ENCODE data around the gene CTNNA3. TPM values are rescaled to one million over a fixed set of nuclear protein-coding genes. Genes with fewer than 3 reads are reported as not detected.

CTNNA3 gene
- total RNA-seq, 1 donor from 2014 or later, result not detected

GRCh38 chr10:66283874-66284464 lies 1412.0 kb downstream of the CTNNA3 start:
- H3K27ac Mint-ChIP-seq, result no peak overlapping the region
- no peaks in the 10 kb centered on the region for H3K36me3 Mint-ChIP-seq (ENCODE audit: low read depth)
- H3K9me3 Mint-ChIP-seq, result no peaks in the 10 kb centered on the region
- intact Hi-C loops (cut with micrococcal nuclease), result no loop called here
- H3K4me3 Mint-ChIP-seq (ENCODE audit: low read depth), result no peak overlapping the region
- H3K27me3 Mint-ChIP-seq (ENCODE audit: low read depth), result no peaks in the 10 kb centered on the region
- H3K4me1 Mint-ChIP-seq (ENCODE audit: low read depth), result no peaks in the 10 kb centered on the region
- no peak for DNase-seq (ENCODE audit: low spot score)

DNA sequence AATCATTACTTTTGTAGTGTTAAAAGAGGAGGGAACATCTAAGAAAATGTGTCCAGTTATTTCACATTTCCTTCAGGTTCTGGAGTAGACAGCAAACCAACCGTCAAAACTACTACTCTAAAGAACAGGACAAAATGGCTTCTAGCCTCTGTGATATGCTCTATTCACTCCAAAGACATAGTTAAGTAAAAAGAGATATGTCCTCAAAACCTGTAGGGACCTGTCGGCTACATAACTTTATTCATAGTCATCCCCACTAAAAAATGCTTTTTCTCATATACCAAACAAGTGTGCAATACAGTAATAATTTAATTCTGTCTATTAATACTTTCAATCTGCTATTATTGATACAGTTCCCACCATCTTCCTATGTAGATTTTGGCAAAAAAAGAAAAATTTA lies 1412.9 kb downstream of the CTNNA3 start:
- intact Hi-C loops (cut with micrococcal nuclease), result no loop called here
- Mint-ChIP-seq H3K27ac (no peak overlapping the region), H3K9me3 (no peaks in the 10 kb centered on the region), H3K36me3 (ENCODE audit: low read depth) (no peaks in the 10 kb centered on the region), H3K27me3 (ENCODE audit: low read depth) (no peaks in the 10 kb centered on the region), H3K4me1 (ENCODE audit: low read depth) (no peaks in the 10 kb centered on the region), H3K4me3 (ENCODE audit: low read depth) (no peak overlapping the region)
- DNase-seq (ENCODE audit: low spot score), result no peak

GRCh38 chr10:66281327-66281726 lies 1414.7 kb downstream of the CTNNA3 start:
- H3K27ac Mint-ChIP-seq, result no peak overlapping the region
- no peaks in the 10 kb centered on the region for H3K36me3 Mint-ChIP-seq (ENCODE audit: low read depth)
- no peaks in the 10 kb centered on the region for H3K27me3 Mint-ChIP-seq (ENCODE audit: low read depth)
- intact Hi-C loops (cut with micrococcal nuclease), result no loop called here
- no peak overlapping the region for H3K4me3 Mint-ChIP-seq (ENCODE audit: low read depth)
- no peaks in the 10 kb centered on the region for H3K4me1 Mint-ChIP-seq (ENCODE audit: low read depth)
- DNase-seq (ENCODE audit: low spot score), result no peak
- H3K9me3 Mint-ChIP-seq, result no peaks in the 10 kb centered on the region

GRCh38 chr10:66277481-66277880 lies 1418.5 kb downstream of the CTNNA3 start:
- H3K4me1 Mint-ChIP-seq (ENCODE audit: low read depth), result no peaks in the 10 kb centered on the region
- H3K27ac Mint-ChIP-seq, result no peak overlapping the region
- no peaks in the 10 kb centered on the region for H3K36me3 Mint-ChIP-seq (ENCODE audit: low read depth)
- H3K9me3 Mint-ChIP-seq, result no peaks in the 10 kb centered on the region
- no peak overlapping the region for H3K4me3 Mint-ChIP-seq (ENCODE audit: low read depth)
- intact Hi-C loops (cut with micrococcal nuclease), result no loop called here
- H3K27me3 Mint-ChIP-seq (ENCODE audit: low read depth), result no peaks in the 10 kb centered on the region
- no peak for DNase-seq (ENCODE audit: low spot score)

DNA sequence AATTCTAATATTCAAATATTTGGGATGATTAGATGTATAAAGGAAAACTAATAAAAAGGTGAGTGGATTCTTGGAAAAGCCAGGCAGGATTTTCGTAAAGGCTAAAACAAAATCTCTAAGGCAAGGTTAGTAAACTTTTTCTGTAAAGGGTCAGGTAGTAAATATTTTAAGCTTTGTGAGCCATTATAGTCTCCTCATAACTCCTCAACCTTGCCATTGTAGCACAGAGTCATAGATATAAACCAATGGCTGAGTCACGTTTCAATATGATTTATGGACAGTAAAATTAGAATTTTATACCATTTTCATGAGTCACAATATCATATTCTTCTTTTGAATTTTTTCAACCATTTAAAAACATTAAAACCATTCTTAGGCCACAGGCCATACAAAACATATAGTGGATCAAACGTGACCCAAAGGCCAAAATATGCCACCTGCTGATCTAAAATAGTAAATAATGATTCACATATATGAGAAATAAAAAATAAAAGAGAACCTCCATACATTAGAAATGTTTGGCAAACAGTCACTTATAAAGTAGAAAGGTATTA lies 1422.0 kb downstream of the CTNNA3 start:
- H3K27me3 Mint-ChIP-seq (ENCODE audit: low read depth), result no peaks in the 10 kb centered on the region
- intact Hi-C loops (cut with micrococcal nuclease), result no loop called here
- H3K4me3 Mint-ChIP-seq (ENCODE audit: low read depth), result no peak overlapping the region
- H3K27ac Mint-ChIP-seq, result no peak overlapping the region
- no peaks in the 10 kb centered on the region for H3K9me3 Mint-ChIP-seq
- no peak for DNase-seq (ENCODE audit: low spot score)
- no peaks in the 10 kb centered on the region for H3K36me3 Mint-ChIP-seq (ENCODE audit: low read depth)
- no peaks in the 10 kb centered on the region for H3K4me1 Mint-ChIP-seq (ENCODE audit: low read depth)

DNA sequence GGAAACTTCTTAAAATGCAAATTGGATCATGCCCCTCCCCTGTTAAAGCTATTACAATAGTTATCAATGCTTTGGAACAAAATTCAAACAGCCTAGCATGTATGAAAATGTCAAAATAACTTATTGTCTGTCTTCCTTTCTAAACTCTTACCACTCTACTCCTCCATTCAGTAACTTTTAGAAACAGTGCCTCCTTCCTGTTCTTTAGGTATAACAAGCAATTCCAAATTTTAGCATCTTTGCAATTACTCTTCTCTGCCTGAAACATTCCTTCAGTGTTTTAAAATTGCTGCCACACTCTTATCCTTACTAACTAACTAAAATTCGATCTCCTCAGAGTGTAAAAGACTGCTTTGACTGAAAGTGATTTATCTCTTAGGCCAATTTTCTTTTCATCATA lies 1430.6 kb downstream of the CTNNA3 start:
- H3K27me3 Mint-ChIP-seq (ENCODE audit: low read depth), result no peaks in the 10 kb centered on the region
- H3K36me3 Mint-ChIP-seq (ENCODE audit: low read depth), result no peaks in the 10 kb centered on the region
- no peak overlapping the region for H3K27ac Mint-ChIP-seq
- intact Hi-C loops (cut with micrococcal nuclease), result no loop called here
- peaks cover 5% of the 10 kb centered on the region for H3K9me3 Mint-ChIP-seq
- DNase-seq (ENCODE audit: low spot score), result no peak
- H3K4me3 Mint-ChIP-seq (ENCODE audit: low read depth), result no peak overlapping the region
- no peaks in the 10 kb centered on the region for H3K4me1 Mint-ChIP-seq (ENCODE audit: low read depth)

DNA sequence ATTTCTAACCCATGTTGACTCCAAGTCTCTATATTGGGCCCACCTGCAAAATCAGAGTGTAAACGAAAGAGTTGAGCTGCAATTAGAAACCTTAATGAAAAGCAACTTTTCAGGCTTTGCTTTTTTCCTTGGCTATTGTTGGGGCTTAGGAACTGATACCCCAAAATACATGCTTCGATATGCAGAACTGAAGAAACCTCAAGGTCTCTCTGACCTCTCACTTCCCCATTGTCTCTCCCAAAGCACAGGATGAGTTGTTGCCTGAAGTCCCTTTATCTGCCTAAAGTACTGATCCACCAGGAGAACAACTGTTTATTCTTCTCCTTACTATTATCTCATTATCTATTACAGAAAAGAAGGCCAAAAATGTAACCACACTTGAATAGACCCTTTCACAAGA lies 1436.2 kb downstream of the CTNNA3 start:
- intact Hi-C loops (cut with micrococcal nuclease), result no loop called here
- no peak for DNase-seq (ENCODE audit: low spot score)
- H3K27me3 Mint-ChIP-seq (ENCODE audit: low read depth), result no peaks in the 10 kb centered on the region
- H3K4me3 Mint-ChIP-seq (ENCODE audit: low read depth), result no peak overlapping the region
- no peaks in the 10 kb centered on the region for H3K4me1 Mint-ChIP-seq (ENCODE audit: low read depth)
- no peaks in the 10 kb centered on the region for H3K36me3 Mint-ChIP-seq (ENCODE audit: low read depth)
- H3K27ac Mint-ChIP-seq, result no peak overlapping the region
- H3K9me3 Mint-ChIP-seq, result peaks cover 4% of the 10 kb centered on the region

GRCh38 chr10:66258693-66259092 lies 1437.3 kb downstream of the CTNNA3 start:
- H3K4me1 Mint-ChIP-seq (ENCODE audit: low read depth), result no peaks in the 10 kb centered on the region

DNA sequence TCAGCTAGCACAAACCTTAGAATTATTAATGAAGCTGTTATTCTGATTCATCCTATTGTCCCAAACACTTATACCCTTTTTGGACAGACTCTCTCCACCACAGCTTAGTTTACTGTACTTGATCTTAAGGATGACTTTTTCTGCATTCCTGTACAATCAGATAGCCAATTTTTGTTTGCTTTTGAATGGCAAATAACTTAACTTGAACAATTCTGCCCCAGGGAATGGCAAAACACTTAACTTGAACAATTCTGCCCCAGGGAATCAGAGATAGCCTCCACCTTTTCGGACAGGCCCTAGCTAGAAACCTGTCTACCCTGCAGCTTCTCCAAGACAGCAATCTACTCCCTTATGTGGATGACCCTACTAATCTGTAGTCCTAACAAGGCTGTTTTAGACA lies 1438.2 kb downstream of the CTNNA3 start:
- Mint-ChIP-seq H3K27ac (no peak overlapping the region), H3K4me3 (ENCODE audit: low read depth) (no peak overlapping the region), H3K36me3 (ENCODE audit: low read depth) (no peaks in the 10 kb centered on the region), H3K27me3 (ENCODE audit: low read depth) (no peaks in the 10 kb centered on the region), H3K9me3 (peaks cover 4% of the 10 kb centered on the region), H3K4me1 (ENCODE audit: low read depth) (no peaks in the 10 kb centered on the region)
- no peak for DNase-seq (ENCODE audit: low spot score)
- intact Hi-C loops (cut with micrococcal nuclease), result no loop called here

More at GRCh38 chr10:66258693-66259092, 1437.3 kb downstream of the CTNNA3 start:
- no peaks in the 10 kb centered on the region for H3K36me3 Mint-ChIP-seq (ENCODE audit: low read depth)
- no peak overlapping the region for H3K27ac Mint-ChIP-seq
- intact Hi-C loops (cut with micrococcal nuclease), result no loop called here
- peaks cover 4% of the 10 kb centered on the region for H3K9me3 Mint-ChIP-seq
- no peaks in the 10 kb centered on the region for H3K27me3 Mint-ChIP-seq (ENCODE audit: low read depth)
- DNase-seq (ENCODE audit: low spot score), result no peak
- H3K4me3 Mint-ChIP-seq (ENCODE audit: low read depth), result no peak overlapping the region

DNA sequence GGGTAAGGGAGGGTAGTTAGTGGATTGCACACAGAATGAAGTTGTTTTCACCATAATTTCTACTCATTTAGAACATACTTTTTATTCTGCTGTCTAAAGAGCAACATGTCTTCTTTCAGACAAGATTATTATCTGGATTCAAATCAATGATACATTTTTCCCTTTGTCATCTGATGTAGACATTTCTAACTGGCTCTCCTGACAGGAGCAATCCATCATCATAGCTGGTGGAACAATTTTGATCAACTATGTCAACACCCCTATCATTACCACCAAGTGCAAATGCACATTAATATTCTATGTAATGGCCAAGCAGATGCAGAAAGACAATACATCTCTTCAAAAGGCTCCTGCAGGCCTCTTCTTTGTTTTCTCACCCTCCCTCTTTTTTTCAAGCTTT lies 1443.0 kb downstream of the CTNNA3 start:
- Mint-ChIP-seq H3K36me3 (ENCODE audit: low read depth) (no peaks in the 10 kb centered on the region), H3K4me1 (ENCODE audit: low read depth) (no peaks in the 10 kb centered on the region), H3K27me3 (ENCODE audit: low read depth) (no peaks in the 10 kb centered on the region), H3K9me3 (peaks cover 10% of the 10 kb centered on the region), H3K27ac (no peak overlapping the region), H3K4me3 (ENCODE audit: low read depth) (no peak overlapping the region)
- intact Hi-C loops (cut with micrococcal nuclease), result no loop called here
- no peak for DNase-seq (ENCODE audit: low spot score)

DNA sequence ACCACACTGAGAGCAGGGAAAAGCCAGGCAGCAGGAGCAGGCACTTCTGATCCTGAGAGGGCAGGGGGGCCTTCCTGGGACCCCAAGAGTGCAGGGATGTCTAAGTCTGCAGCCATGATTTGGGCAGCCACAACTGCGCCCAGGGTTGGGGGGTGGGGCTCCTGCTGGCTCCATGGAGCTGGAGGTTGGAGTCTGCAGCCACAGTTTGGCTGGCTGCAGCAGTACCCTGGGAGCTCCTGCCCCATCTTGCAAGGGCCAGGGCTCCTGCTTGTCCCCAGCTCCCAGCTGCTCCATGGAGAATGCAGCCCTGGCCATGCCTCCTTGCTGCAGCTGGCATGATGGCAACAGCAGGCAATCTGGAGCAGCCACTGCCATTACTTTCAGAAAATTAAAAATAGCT lies 1449.8 kb downstream of the CTNNA3 start:
- no peaks in the 10 kb centered on the region for H3K27me3 Mint-ChIP-seq (ENCODE audit: low read depth)
- H3K4me3 Mint-ChIP-seq (ENCODE audit: low read depth), result no peak overlapping the region
- no peaks in the 10 kb centered on the region for H3K36me3 Mint-ChIP-seq (ENCODE audit: low read depth)
- H3K9me3 Mint-ChIP-seq, result peaks cover 11% of the 10 kb centered on the region
- intact Hi-C loops (cut with micrococcal nuclease), result no loop called here
- H3K27ac Mint-ChIP-seq, result no peak overlapping the region
- DNase-seq (ENCODE audit: low spot score), result no peak
- no peaks in the 10 kb centered on the region for H3K4me1 Mint-ChIP-seq (ENCODE audit: low read depth)

GRCh38 chr10:66244953-66245352 lies 1451.0 kb downstream of the CTNNA3 start:
- intact Hi-C loops (cut with micrococcal nuclease), result no loop called here
- no peaks in the 10 kb centered on the region for H3K4me1 Mint-ChIP-seq (ENCODE audit: low read depth)
- no peak overlapping the region for H3K4me3 Mint-ChIP-seq (ENCODE audit: low read depth)
- H3K27me3 Mint-ChIP-seq (ENCODE audit: low read depth), result no peaks in the 10 kb centered on the region
- no peak for DNase-seq (ENCODE audit: low spot score)
- no peaks in the 10 kb centered on the region for H3K36me3 Mint-ChIP-seq (ENCODE audit: low read depth)
- peaks cover 11% of the 10 kb centered on the region for H3K9me3 Mint-ChIP-seq
- no peak overlapping the region for H3K27ac Mint-ChIP-seq

GRCh38 chr10:66242885-66243284 lies 1453.1 kb downstream of the CTNNA3 start:
- DNase-seq (ENCODE audit: low spot score), result no peak
- Mint-ChIP-seq H3K4me3 (ENCODE audit: low read depth) (no peak overlapping the region), H3K36me3 (ENCODE audit: low read depth) (no peaks in the 10 kb centered on the region), H3K4me1 (ENCODE audit: low read depth) (no peaks in the 10 kb centered on the region), H3K27me3 (ENCODE audit: low read depth) (no peaks in the 10 kb centered on the region), H3K9me3 (peaks cover 5% of the 10 kb centered on the region), H3K27ac (no peak overlapping the region)
- intact Hi-C loops (cut with micrococcal nuclease), result no loop called here

- Mint-ChIP-seq H3K36me3 (ENCODE audit: low read depth) (no peaks in the 10 kb centered on the region), H3K27me3 (ENCODE audit: low read depth) (no peaks in the 10 kb centered on the region), H3K27ac (no peak overlapping the region), H3K4me3 (ENCODE audit: low read depth) (no peak overlapping the region), H3K9me3 (no peaks in the 10 kb centered on the region), H3K4me1 (ENCODE audit: low read depth) (no peaks in the 10 kb centered on the region)
- no peak for DNase-seq (ENCODE audit: low spot score)
- intact Hi-C loops (cut with micrococcal nuclease), result no loop called here
Observed at GRCh38 chr10:66239062-66239461, 1456.9 kb downstream of the CTNNA3 start.
